Loucy (cell line): Measurements from ENCODE around the gene SCGB2B2.

Source experiments
- H2AFZ ChIP-seq: fragments of 200-600 bp; sonication (generic); 2 replicates; pipeline ENCODE4 v1.6.0; 2016; ENCODE audit warnings: antibody characterized with exemption, mild to moderate bottlenecking, low read length, moderate library complexity
- H3F3A ChIP-seq: fragments of 200-600 bp; 2 replicates; pipeline ENCODE4 v1.6.0; 2016; ENCODE audit warnings: antibody characterized with exemption, low read depth, mild to moderate bottlenecking
- H3K27me3 ChIP-seq: fragments of 200-600 bp; sonication (generic); 2 replicates; pipeline ENCODE4 v1.6.1; 2014; ENCODE audit warnings: low read length, mild to moderate bottlenecking; ENCODE audit not compliant: insufficient read depth, poor library complexity, severe bottlenecking
- H3K36me3 ChIP-seq: fragments of 200-600 bp; sonication (generic); 2 replicates; pipeline ENCODE4 v1.6.1; 2016; ENCODE audit warnings: low read length; ENCODE audit not compliant: insufficient read depth
- H3K4me1 ChIP-seq: fragments of 200-600 bp; sonication (generic); 2 replicates; pipeline ENCODE4 v1.5.1; 2014; ENCODE audit warnings: low read length, mild to moderate bottlenecking; ENCODE audit not compliant: insufficient read depth, poor library complexity, severe bottlenecking
- H3K4me2 ChIP-seq: fragments of 200-600 bp; sonication (generic); 2 replicates; pipeline ENCODE4 v1.6.0; 2014; ENCODE audit warnings: antibody characterized with exemption, low read length, low read depth, mild to moderate bottlenecking; ENCODE audit not compliant: poor library complexity, severe bottlenecking
- H3K4me3 ChIP-seq: fragments of 200-600 bp; sonication (generic); 2 replicates; pipeline ENCODE4 v1.5.1; 2014; ENCODE audit warnings: low read length, mild to moderate bottlenecking, mixed read lengths; ENCODE audit not compliant: poor library complexity, severe bottlenecking
- H3K79me2 ChIP-seq: fragments of 200-600 bp; sonication (generic); 2 replicates; pipeline ENCODE4 v1.6.1; 2014; ENCODE audit warnings: low read length; ENCODE audit not compliant: insufficient read depth
- H3K9ac ChIP-seq: fragments of 200-600 bp; sonication (generic); 2 replicates; pipeline ENCODE4 v1.6.0; 2014; ENCODE audit warnings: mild to moderate bottlenecking, low read depth, low read length, moderate library complexity; ENCODE audit not compliant: poor library complexity, severe bottlenecking
- H3K9me2 ChIP-seq: fragments of 200-600 bp; sonication (generic); replicated peaks from 2 replicates; pipeline ENCODE4 v1.6.1; 2016; ENCODE audit warnings: low read depth, low read length, mixed read lengths
- H3K9me3 ChIP-seq: fragments of 200-600 bp; sonication (generic); 2 replicates; pipeline ENCODE4 v1.6.1; 2014; ENCODE audit warnings: mild to moderate bottlenecking, antibody characterized with exemption, low read length, low read depth; ENCODE audit not compliant: insufficient read depth
- H4K20me1 ChIP-seq: fragments of 200-600 bp; sonication (generic); 2 replicates; pipeline ENCODE4 v1.6.0; 2014; ENCODE audit warnings: antibody characterized with exemption, low read length, mild to moderate bottlenecking; ENCODE audit not compliant: insufficient read depth, poor library complexity, severe bottlenecking
- EZH2phosphoT487 ChIP-seq: fragments of 200-600 bp; IDR thresholded peaks from 2 replicates; pipeline ENCODE4 v1.6.1; 2018; ENCODE audit warnings: antibody characterized with exemption, mild to moderate bottlenecking, moderate library complexity, borderline replicate concordance
- TF ChIP-seq, protein P1 (sequence below): fragments of 200-600 bp; sonication (generic); conservative IDR thresholded peaks from 2 replicates; pipeline ENCODE4 v1.5.1; 2014; ENCODE audit warnings: mild to moderate bottlenecking, antibody characterized with exemption, low read length

The SCGB2B2 gene

DNA sequence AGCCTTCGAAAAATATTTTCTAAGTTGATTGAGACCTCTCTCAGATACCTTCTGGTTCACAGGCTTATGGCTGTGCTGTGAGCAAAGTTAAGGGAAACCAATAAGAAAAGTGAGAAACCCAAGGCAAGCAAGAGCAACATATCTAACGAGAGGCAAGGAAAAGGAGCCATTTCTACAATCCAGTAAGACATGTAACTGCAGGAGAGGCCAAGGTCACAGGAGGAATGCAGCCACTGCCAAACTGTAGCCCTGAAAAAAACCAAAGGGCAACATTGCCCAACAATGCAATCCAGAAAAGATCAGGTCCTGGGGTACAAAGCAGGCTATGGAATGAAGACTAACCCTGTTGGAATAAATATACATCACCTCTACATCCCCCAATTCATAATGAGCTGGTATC lies 21.3 kb downstream of the SCGB2B2 start:
- no peaks in the 10 kb centered on the region for H3K27me3 ChIP-seq
- H3K79me2 ChIP-seq, result no peaks in the 10 kb centered on the region
- no peaks in the 10 kb centered on the region for H3K36me3 ChIP-seq
- no peak overlapping the region for H3K4me3 ChIP-seq
- H3K9me3 ChIP-seq, result no peaks in the 10 kb centered on the region; the same call in 1 of the 2 replicates
- no peaks in the 10 kb centered on the region for H3F3A ChIP-seq
- H3K9ac ChIP-seq, result no peak overlapping the region
- no peaks in the 10 kb centered on the region for H4K20me1 ChIP-seq
- no peaks in the 10 kb centered on the region for H3K4me1 ChIP-seq
- H3K4me2 ChIP-seq, result no peak overlapping the region
- TF ChIP-seq, protein P1, sequence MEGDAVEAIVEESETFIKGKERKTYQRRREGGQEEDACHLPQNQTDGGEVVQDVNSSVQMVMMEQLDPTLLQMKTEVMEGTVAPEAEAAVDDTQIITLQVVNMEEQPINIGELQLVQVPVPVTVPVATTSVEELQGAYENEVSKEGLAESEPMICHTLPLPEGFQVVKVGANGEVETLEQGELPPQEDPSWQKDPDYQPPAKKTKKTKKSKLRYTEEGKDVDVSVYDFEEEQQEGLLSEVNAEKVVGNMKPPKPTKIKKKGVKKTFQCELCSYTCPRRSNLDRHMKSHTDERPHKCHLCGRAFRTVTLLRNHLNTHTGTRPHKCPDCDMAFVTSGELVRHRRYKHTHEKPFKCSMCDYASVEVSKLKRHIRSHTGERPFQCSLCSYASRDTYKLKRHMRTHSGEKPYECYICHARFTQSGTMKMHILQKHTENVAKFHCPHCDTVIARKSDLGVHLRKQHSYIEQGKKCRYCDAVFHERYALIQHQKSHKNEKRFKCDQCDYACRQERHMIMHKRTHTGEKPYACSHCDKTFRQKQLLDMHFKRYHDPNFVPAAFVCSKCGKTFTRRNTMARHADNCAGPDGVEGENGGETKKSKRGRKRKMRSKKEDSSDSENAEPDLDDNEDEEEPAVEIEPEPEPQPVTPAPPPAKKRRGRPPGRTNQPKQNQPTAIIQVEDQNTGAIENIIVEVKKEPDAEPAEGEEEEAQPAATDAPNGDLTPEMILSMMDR, result no peak
- TF ChIP-seq EZH2phosphoT487, result no peak
- no peak overlapping the region for H2AFZ ChIP-seq
- H3K9me2 ChIP-seq, result no peaks in the 10 kb centered on the region

DNA sequence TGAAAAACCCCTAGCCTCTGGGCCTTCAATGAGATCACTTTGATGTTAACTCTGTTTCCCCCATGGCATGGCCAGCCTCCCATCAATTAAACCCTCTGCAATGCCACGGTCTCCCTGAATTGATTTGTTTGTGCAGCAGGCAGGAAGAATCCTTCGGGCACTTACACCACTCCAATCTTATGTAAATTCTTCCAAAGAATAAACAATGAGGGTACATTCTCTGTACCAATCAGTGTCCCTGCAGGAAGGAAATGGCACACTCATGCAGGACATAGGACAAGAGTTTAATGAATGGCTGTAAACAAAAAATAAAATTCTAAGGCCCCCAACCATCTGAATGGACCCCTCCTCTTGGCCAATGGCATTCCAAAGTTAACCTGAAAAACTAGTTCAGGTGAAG lies 22.2 kb downstream of the SCGB2B2 start:
- Histone ChIP-seq H4K20me1 (no peaks in the 10 kb centered on the region), H3K4me2 (no peak overlapping the region), H3K4me3 (no peak overlapping the region), H3F3A (no peaks in the 10 kb centered on the region), H3K27me3 (no peaks in the 10 kb centered on the region), H3K9me3 (no peaks in the 10 kb centered on the region; the same call in 1 of the 2 replicates), H2AFZ (no peak overlapping the region), H3K9me2 (no peaks in the 10 kb centered on the region), H3K36me3 (no peaks in the 10 kb centered on the region), H3K9ac (no peak overlapping the region), H3K79me2 (no peaks in the 10 kb centered on the region), H3K4me1 (no peaks in the 10 kb centered on the region)
- no peak for TF ChIP-seq EZH2phosphoT487
- TF ChIP-seq, protein P1, result no peak

DNA sequence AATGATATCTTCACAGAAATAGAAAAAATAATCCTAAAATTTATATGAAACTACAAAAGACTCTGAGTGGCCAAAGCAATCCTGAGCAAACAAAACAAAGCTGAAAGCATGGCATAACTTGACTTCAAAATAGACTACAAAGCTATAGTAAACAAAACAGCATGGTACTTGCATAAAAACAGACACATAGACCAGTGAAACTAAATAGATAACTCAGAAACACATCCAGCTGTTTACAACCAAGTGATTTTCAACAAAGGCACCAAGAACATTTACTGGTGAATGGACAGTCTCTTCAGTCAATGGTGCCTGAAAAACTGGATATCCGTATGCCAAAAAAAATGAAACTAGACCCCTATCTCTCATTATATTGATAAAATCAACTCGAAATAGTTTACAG lies 25.2 kb downstream of the SCGB2B2 start:
- no peak overlapping the region for H3K9ac ChIP-seq

More for the DNA sequence above, 25.2 kb downstream of the SCGB2B2 start:
- Histone ChIP-seq H3K9me3 (no peaks in the 10 kb centered on the region; the same call in 1 of the 2 replicates), H3K36me3 (no peaks in the 10 kb centered on the region), H3K79me2 (no peaks in the 10 kb centered on the region), H2AFZ (no peak overlapping the region), H3K4me2 (no peak overlapping the region), H3K4me3 (no peak overlapping the region), H3K4me1 (no peaks in the 10 kb centered on the region), H4K20me1 (no peaks in the 10 kb centered on the region), H3F3A (no peaks in the 10 kb centered on the region), H3K9me2 (no peaks in the 10 kb centered on the region), H3K27me3 (no peaks in the 10 kb centered on the region)
- TF ChIP-seq, protein P1, result no peak
- TF ChIP-seq EZH2phosphoT487, result no peak
